ENCODE data around the gene CDKN2B. TPM values are rescaled to one million over a fixed set of nuclear protein-coding genes. Genes with fewer than 3 reads are reported as not detected.
A peak's percentile ranks its signal among the peaks of the same experiment; 100 is the strongest.

CDKN2B gene
- polyA plus RNA-seq, 2 donors, result 40.3 to 63.7 TPM

DNA sequence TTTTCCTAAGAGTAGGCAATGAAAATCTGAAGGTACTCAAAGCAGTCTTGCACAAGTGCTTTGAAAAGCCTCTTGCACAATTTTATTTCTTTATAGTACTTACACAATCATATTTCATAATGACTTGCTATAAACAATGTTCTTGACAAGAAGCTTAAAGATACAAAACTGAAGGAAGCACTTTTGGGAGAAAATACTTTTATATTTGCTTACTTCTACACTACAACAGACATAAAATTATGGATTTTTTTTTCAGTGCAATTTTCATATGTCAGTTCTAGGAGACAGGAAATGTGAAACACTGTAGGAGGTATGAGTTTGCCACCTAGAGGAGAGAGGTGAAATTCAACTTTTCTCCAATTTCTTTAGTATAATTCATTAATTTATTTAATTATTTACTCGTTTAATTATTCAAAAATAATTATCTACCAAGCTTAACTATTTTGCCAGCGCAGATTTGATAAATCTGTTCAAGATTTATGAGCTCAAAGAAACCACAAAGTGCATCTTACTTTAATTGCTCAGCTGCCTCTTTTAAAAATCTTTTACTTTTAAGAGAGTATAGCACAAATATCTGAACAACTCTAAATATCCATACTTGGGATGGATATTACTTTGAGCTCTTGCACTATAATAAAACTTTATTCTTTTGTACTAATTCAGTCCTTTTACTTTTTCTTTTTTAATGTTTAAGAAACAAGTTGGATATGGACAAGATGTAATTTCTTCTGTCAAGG lies 29.0 kb upstream of the CDKN2B start:
- no peaks in the 10 kb centered on the region for H3K27me3 ChIP-seq (ENCODE audit: control insufficient read depth in 1 of 2, insufficient read depth in 2 of 2, low read length in 2 of 2)
- H3K4me1 ChIP-seq (ENCODE audit: control insufficient read depth in 2 of 2, insufficient read depth in 2 of 2, low read length in 1 of 2), result peaks cover 0 to 7% of the 10 kb centered on the region in 2 donors
- H3K4me3 ChIP-seq (ENCODE audit: low read depth in 1 of 2, low read length in 2 of 2), result no peak overlapping the region
- 15 to 16% methylated on average over 2 of the region's 2 CpGs for WGBS, 2 donors
- H3K36me3 ChIP-seq (ENCODE audit: control insufficient read depth in 2 of 2, insufficient read depth in 2 of 2, low read length in 1 of 2), result no peaks in the 10 kb centered on the region
- no peaks in the 10 kb centered on the region for H3K9me3 ChIP-seq (ENCODE audit: control insufficient read depth in 2 of 2, insufficient read depth in 1 of 2, low read depth in 1 of 2, low read length in 1 of 2)
- no peak overlapping the region for H3K27ac ChIP-seq (ENCODE audit: low read depth in 2 of 2, low read length in 1 of 2)

DNA sequence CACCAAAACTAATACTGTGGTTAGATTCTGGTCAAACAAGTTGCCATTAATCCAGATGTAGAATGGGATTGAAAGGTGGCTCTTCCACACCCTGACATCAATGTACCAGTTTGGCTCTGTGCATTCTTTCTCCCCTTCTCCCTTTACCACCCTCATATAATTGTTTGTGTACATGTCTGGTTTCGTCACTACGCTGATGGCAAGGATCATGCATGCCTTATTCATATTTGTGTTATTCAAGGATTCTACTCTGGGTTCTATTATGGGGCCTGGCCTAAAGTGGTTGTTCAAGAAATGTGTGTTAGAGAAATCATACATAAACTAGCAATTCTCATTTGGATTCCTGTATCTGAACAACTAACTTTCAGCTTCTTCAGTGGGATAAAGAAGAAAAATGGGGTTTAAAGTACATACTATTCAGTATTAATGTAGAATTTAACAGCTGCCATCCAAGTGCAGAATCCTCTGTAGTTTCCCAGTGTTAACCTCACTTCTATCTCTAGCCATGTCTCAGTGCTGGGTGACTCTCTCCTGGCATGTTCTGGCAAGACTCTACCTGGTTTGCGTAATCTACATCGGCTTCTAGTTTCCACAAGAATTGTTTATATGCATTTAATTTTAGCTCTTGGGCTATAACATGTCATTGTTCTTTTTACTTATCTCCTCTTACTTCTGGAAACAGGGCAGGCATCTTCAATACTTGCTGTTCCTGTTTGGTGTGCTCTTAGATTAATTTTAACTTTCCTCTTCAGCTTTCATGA lies 27.9 kb upstream of the CDKN2B start:
- H3K4me1 ChIP-seq (ENCODE audit: control insufficient read depth in 2 of 2, insufficient read depth in 2 of 2, low read length in 1 of 2), result peaks cover 0 to 5% of the 10 kb centered on the region in 2 donors
- 54 to 70% methylated on average over 4 of the region's 4 CpGs for WGBS, 2 donors
- no peaks in the 10 kb centered on the region for H3K27me3 ChIP-seq (ENCODE audit: control insufficient read depth in 1 of 2, insufficient read depth in 2 of 2, low read length in 2 of 2)
- H3K9me3 ChIP-seq (ENCODE audit: control insufficient read depth in 2 of 2, insufficient read depth in 1 of 2, low read depth in 1 of 2, low read length in 1 of 2), result no peaks in the 10 kb centered on the region
- peak overlapping the region; percentile 20 to 69 for H3K27ac ChIP-seq (ENCODE audit: low read depth in 2 of 2, low read length in 1 of 2)
- no peaks in the 10 kb centered on the region for H3K36me3 ChIP-seq (ENCODE audit: control insufficient read depth in 2 of 2, insufficient read depth in 2 of 2, low read length in 1 of 2)
- H3K4me3 ChIP-seq (ENCODE audit: low read depth in 1 of 2, low read length in 2 of 2), result no peak overlapping the region

DNA sequence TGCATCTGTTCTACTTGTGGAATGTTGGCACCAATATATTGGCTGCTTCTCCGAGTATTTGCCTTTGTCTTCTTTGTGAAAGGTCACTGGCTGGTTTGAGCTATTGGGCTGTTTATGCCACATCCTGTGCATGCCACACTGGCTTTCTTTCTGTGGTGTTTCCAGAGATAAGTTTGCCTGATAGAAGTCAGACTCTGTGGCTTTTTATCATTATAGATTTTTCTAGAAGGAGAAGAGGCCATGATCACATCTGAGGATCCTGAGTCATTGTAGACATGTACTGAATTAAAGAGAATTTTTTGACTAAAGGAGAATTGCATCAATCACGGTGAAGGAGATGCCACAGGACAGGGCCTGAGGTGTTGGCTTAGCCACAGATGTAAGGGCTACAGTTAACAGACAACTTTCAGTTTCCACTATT lies 26.5 kb upstream of the CDKN2B start:
- H3K27me3 ChIP-seq (ENCODE audit: control insufficient read depth in 1 of 2, insufficient read depth in 2 of 2, low read length in 2 of 2), result no peaks in the 10 kb centered on the region
- H3K4me3 ChIP-seq (ENCODE audit: low read depth in 1 of 2, low read length in 2 of 2), result no peak overlapping the region
- peak overlapping the region; percentile 22 to 39 for H3K27ac ChIP-seq (ENCODE audit: low read depth in 2 of 2, low read length in 1 of 2)
- H3K4me1 ChIP-seq (ENCODE audit: control insufficient read depth in 2 of 2, insufficient read depth in 2 of 2, low read length in 1 of 2), result peaks cover 0 to 5% of the 10 kb centered on the region in 2 donors
- H3K36me3 ChIP-seq (ENCODE audit: control insufficient read depth in 2 of 2, insufficient read depth in 2 of 2, low read length in 1 of 2), result no peaks in the 10 kb centered on the region
- H3K9me3 ChIP-seq (ENCODE audit: control insufficient read depth in 2 of 2, insufficient read depth in 1 of 2, low read depth in 1 of 2, low read length in 1 of 2), result no peaks in the 10 kb centered on the region
- WGBS, 2 donors, result 74 to 80% methylated on average over 2 of the region's 2 CpGs

GRCh38 chr9:22033012-22033630 lies 24.0 kb upstream of the CDKN2B start:
- H3K9me3 ChIP-seq (ENCODE audit: control insufficient read depth in 2 of 2, insufficient read depth in 1 of 2, low read depth in 1 of 2, low read length in 1 of 2), result no peaks in the 10 kb centered on the region
- H3K27ac ChIP-seq (ENCODE audit: low read depth in 2 of 2, low read length in 1 of 2), result peak overlapping the region in 1 of 2 donors; percentile 54
- H3K4me1 ChIP-seq (ENCODE audit: control insufficient read depth in 2 of 2, insufficient read depth in 2 of 2, low read length in 1 of 2), result peaks cover 0 to 5% of the 10 kb centered on the region in 2 donors
- WGBS, 2 donors, result 72 to 74% methylated on average over 8 of the region's 8 CpGs
- no peak overlapping the region for H3K4me3 ChIP-seq (ENCODE audit: low read depth in 1 of 2, low read length in 2 of 2)
- no peaks in the 10 kb centered on the region for H3K36me3 ChIP-seq (ENCODE audit: control insufficient read depth in 2 of 2, insufficient read depth in 2 of 2, low read length in 1 of 2)
- no peaks in the 10 kb centered on the region for H3K27me3 ChIP-seq (ENCODE audit: control insufficient read depth in 1 of 2, insufficient read depth in 2 of 2, low read length in 2 of 2)

DNA sequence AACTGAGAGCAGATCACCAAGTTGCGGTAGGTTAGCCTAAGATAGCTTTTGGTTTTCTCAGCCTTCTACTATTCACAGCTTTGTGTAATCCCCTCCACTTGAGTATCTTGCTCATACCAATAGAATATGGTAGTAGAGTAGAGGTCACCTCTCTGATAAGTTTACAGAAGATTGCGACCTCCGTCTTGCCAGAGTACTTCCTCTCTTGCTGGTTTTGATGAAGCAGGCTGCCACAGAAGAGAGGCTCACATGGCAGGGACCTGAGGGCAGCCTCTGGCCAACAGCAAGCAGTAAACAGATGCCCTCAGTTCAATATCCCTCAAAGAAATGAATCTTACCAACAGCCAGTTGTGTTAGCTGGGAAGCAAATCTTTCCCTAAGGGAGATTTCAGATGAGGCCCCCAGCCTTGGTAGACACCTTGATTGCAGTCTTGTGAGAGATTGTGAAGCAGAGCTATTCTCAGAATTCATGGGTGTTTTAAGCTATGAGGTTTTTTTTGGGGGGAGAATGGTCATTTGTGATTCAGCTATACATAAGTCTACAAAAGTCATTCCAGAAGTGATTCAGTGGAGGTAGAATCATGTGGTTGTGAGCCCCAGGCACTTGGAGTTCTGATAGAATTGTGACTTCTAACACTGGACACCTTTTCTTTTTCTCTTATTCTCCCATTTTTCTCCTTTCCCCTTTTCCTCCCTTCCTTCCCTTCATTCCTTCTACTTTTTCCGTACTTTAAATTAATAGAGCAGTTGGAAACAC lies 22.7 kb upstream of the CDKN2B start:
- WGBS, 2 donors, result 83 to 90% methylated on average over 4 of the region's 4 CpGs
- Histone ChIP-seq H3K27ac (ENCODE audit: low read depth in 2 of 2, low read length in 1 of 2) (no peak overlapping the region), H3K9me3 (ENCODE audit: control insufficient read depth in 2 of 2, insufficient read depth in 1 of 2, low read depth in 1 of 2, low read length in 1 of 2) (no peaks in the 10 kb centered on the region), H3K4me1 (ENCODE audit: control insufficient read depth in 2 of 2, insufficient read depth in 2 of 2, low read length in 1 of 2) (peaks cover 0 to 5% of the 10 kb centered on the region in 2 donors), H3K36me3 (ENCODE audit: control insufficient read depth in 2 of 2, insufficient read depth in 2 of 2, low read length in 1 of 2) (no peaks in the 10 kb centered on the region), H3K27me3 (ENCODE audit: control insufficient read depth in 1 of 2, insufficient read depth in 2 of 2, low read length in 2 of 2) (no peaks in the 10 kb centered on the region), H3K4me3 (ENCODE audit: low read depth in 1 of 2, low read length in 2 of 2) (no peak overlapping the region)

DNA sequence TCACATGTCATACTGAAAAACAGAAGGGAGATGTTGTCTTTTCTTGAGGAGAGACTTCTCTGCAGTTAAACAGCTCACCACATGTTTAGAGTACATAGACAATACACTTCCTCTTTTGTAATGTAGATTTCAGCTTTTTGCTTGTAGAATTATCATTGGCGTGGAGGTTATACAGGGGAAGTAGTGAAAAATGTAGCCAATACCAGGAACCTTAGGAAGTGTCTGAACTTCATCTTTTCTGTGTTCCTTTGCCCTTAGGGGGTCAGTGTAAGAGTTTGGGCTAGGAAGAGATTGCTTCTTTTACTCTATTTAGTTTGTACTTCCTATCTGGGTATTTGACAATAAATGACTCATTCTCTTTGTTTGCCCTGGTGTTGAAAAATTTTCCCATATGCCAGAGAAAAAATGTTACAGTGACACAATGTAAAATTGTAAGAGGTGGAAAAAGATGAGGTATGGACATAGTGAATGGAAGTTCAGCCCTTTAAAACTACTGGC lies 21.0 kb upstream of the CDKN2B start:
- no peak overlapping the region for H3K4me3 ChIP-seq (ENCODE audit: low read depth in 1 of 2, low read length in 2 of 2)
- 24 to 43% methylated on average over 1 of the region's 1 CpG for WGBS, 2 donors
- no peaks in the 10 kb centered on the region for H3K27me3 ChIP-seq (ENCODE audit: control insufficient read depth in 1 of 2, insufficient read depth in 2 of 2, low read length in 2 of 2)
- peak overlapping the region in 1 of 2 donors; percentile 47 for H3K27ac ChIP-seq (ENCODE audit: low read depth in 2 of 2, low read length in 1 of 2)
- H3K9me3 ChIP-seq (ENCODE audit: control insufficient read depth in 2 of 2, insufficient read depth in 1 of 2, low read depth in 1 of 2, low read length in 1 of 2), result no peaks in the 10 kb centered on the region
- no peaks in the 10 kb centered on the region for H3K4me1 ChIP-seq (ENCODE audit: control insufficient read depth in 2 of 2, insufficient read depth in 2 of 2, low read length in 1 of 2)
- no peaks in the 10 kb centered on the region for H3K36me3 ChIP-seq (ENCODE audit: control insufficient read depth in 2 of 2, insufficient read depth in 2 of 2, low read length in 1 of 2)

GRCh38 chr9:22029231-22029630 lies 20.1 kb upstream of the CDKN2B start:
- WGBS, 2 donors, result 72 to 88% methylated on average over 4 of the region's 4 CpGs
- Histone ChIP-seq H3K9me3 (ENCODE audit: control insufficient read depth in 2 of 2, insufficient read depth in 1 of 2, low read depth in 1 of 2, low read length in 1 of 2) (no peaks in the 10 kb centered on the region), H3K4me1 (ENCODE audit: control insufficient read depth in 2 of 2, insufficient read depth in 2 of 2, low read length in 1 of 2) (no peaks in the 10 kb centered on the region), H3K27me3 (ENCODE audit: control insufficient read depth in 1 of 2, insufficient read depth in 2 of 2, low read length in 2 of 2) (no peaks in the 10 kb centered on the region), H3K4me3 (ENCODE audit: low read depth in 1 of 2, low read length in 2 of 2) (no peak overlapping the region), H3K27ac (ENCODE audit: low read depth in 2 of 2, low read length in 1 of 2) (no peak overlapping the region), H3K36me3 (ENCODE audit: control insufficient read depth in 2 of 2, insufficient read depth in 2 of 2, low read length in 1 of 2) (no peaks in the 10 kb centered on the region)

DNA sequence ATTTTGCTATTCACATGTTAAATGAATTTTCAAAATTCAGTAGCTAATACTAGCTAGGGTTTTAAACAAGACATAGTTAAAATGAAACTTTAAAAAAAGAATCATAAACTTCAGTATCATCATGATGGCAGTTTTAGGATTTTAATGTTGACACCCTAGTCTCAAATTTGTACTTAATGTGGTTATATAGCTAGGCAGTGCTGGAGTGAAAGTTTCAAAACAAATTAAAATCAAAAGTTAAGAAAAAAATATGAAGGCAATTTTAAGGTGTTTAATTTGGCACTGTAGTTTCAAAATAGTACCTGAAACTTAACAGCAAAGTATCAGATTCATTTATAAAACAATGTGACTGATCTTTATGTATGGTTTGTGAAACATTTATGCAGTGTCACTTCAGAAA lies 19.3 kb upstream of the CDKN2B start:
- Histone ChIP-seq H3K27me3 (ENCODE audit: control insufficient read depth in 1 of 2, insufficient read depth in 2 of 2, low read length in 2 of 2) (no peaks in the 10 kb centered on the region), H3K4me1 (ENCODE audit: control insufficient read depth in 2 of 2, insufficient read depth in 2 of 2, low read length in 1 of 2) (no peaks in the 10 kb centered on the region)

DNA sequence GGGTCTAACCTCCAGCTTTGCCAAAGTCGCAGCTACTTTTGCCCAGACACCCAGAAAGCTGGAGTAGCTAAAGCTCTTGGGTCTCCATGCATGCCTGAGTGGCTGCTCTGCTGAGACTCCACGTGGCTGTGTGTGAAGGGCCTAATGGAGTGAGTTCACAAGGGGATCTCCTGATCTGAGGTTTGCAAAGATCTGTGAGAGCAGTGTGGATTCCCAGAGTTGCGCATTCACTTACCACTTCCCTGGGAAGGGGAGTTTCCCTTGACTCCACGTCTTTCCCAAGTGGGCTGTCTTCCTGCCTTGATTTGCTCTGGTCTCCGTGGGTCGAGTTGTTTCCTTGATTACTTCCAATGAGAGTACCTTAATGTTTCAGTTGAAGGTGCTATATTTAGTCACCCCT lies 17.6 kb upstream of the CDKN2B start:
- H3K36me3 ChIP-seq (ENCODE audit: control insufficient read depth in 2 of 2, insufficient read depth in 2 of 2, low read length in 1 of 2), result no peaks in the 10 kb centered on the region
- H3K27me3 ChIP-seq (ENCODE audit: control insufficient read depth in 1 of 2, insufficient read depth in 2 of 2, low read length in 2 of 2), result no peaks in the 10 kb centered on the region
- WGBS, 2 donors, result 52 to 62% methylated on average over 6 of the region's 6 CpGs
- H3K4me3 ChIP-seq (ENCODE audit: low read depth in 1 of 2, low read length in 2 of 2), result no peak overlapping the region
- no peaks in the 10 kb centered on the region for H3K4me1 ChIP-seq (ENCODE audit: control insufficient read depth in 2 of 2, insufficient read depth in 2 of 2, low read length in 1 of 2)
- no peaks in the 10 kb centered on the region for H3K9me3 ChIP-seq (ENCODE audit: control insufficient read depth in 2 of 2, insufficient read depth in 1 of 2, low read depth in 1 of 2, low read length in 1 of 2)
- no peak overlapping the region for H3K27ac ChIP-seq (ENCODE audit: low read depth in 2 of 2, low read length in 1 of 2)

More for the DNA sequence above, 19.3 kb upstream of the CDKN2B start:
- Histone ChIP-seq H3K36me3 (ENCODE audit: control insufficient read depth in 2 of 2, insufficient read depth in 2 of 2, low read length in 1 of 2) (no peaks in the 10 kb centered on the region), H3K27ac (ENCODE audit: low read depth in 2 of 2, low read length in 1 of 2) (no peak overlapping the region), H3K9me3 (ENCODE audit: control insufficient read depth in 2 of 2, insufficient read depth in 1 of 2, low read depth in 1 of 2, low read length in 1 of 2) (no peaks in the 10 kb centered on the region), H3K4me3 (ENCODE audit: low read depth in 1 of 2, low read length in 2 of 2) (no peak overlapping the region)
